ENCODE measurements around the gene RORB.
"Not testable (repeated sequence)": the region's sequence is repeated elsewhere in the genome, so short reads cannot be mapped to it uniquely, and the experiment has no call there.

Gene RORB

GRCh38 chr9:74517188-74517587 lies 20.1 kb downstream of the RORB start:
- no peak for DNase-seq

GRCh38 chr9:74519419-74519818 lies 22.3 kb downstream of the RORB start:
- no peak for DNase-seq

DNA sequence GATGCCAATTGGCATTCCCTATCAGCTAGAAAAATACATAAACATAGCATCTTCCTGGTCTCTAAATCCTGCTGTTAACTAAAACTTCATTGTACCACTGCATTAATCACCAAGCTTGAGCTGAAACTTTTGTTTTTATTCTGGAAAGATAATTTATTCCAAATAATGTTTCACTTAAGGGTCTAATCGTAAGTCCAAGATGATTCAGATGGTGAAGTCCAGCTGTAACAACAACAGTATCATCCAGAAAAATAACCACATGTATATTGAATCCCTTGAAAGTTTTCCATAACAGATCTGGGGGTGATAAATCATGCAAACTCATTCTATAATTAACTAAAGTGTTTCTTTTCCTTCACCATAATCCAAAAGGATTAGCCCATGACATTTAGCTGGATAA lies 23.9 kb downstream of the RORB start:
- no peak for DNase-seq

- DNase-seq, result no peak
These were observed 27.2 kb downstream of the RORB start for GRCh38 chr9:74524289-74524688.

DNA sequence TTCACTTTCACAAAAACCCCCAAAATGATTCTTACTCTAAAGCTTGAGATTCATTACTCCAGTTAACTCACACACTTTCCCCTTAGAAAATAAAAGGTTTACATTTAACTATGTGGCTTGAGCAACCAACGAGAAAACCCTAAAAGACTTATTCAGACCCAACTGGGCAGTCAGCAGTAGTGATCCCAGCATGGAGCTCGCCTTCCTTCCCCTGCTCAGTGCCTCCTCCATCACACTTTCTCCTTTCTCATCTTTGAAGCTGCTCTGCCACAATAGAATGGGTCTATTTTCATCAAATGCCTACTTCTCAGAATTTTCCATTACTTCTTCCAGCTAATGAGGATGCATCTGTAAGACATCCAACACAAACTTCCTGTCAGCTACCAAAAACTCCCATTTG lies 29.1 kb downstream of the RORB start:
- DNase-seq, result no peak

DNA sequence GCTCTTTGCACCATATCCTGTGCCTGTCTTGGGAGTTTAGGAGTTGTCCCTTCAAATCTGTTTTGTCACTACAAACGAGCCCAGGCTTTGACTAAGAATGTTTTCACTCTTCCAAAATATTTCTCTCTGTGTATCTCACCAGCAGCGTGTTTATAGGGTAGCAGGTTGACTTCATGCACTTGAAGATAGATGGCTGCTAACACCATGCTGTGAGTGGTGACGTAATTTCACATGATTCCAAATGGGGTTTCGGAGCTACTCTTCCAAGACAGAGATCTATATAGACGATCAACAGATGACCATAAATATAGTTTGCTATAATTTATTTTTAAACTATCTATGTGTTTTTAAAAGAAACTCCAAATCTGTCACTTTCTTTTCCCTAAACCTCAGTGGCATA lies 30.6 kb downstream of the RORB start:
- no peak for DNase-seq

- no peak for DNase-seq
These were observed 31.1 kb downstream of the RORB start for GRCh38 chr9:74528207-74528606.

GRCh38 chr9:74530458-74530857 lies 33.3 kb downstream of the RORB start:
- not testable (repeated sequence) for DNase-seq

GRCh38 chr9:74533253-74533652 lies 36.1 kb downstream of the RORB start:
- no peak for DNase-seq

GRCh38 chr9:74534841-74535240 lies 37.7 kb downstream of the RORB start:
- no peak for DNase-seq

- no peak for DNase-seq
These were observed 46.0 kb downstream of the RORB start for GRCh38 chr9:74543145-74543544.

DNA sequence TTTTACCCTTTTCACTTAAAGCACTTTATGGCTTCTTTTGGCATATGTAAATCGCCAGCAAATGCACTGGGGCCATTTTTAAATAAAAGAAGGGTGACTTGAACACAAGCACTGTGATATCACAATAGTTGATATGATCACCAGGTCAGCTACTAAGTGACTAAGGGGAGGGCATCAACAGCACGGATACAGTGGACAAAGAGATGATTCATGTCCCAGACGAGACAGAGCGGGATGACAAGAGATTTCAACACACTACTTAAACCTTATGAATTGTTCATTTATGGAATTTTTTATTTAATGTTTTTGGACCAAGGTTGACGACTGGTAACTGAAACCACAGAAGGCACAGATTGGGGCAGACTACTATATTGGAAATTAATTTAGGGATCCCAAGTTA lies 54.1 kb downstream of the RORB start:
- DNase-seq, result no peak

DNA sequence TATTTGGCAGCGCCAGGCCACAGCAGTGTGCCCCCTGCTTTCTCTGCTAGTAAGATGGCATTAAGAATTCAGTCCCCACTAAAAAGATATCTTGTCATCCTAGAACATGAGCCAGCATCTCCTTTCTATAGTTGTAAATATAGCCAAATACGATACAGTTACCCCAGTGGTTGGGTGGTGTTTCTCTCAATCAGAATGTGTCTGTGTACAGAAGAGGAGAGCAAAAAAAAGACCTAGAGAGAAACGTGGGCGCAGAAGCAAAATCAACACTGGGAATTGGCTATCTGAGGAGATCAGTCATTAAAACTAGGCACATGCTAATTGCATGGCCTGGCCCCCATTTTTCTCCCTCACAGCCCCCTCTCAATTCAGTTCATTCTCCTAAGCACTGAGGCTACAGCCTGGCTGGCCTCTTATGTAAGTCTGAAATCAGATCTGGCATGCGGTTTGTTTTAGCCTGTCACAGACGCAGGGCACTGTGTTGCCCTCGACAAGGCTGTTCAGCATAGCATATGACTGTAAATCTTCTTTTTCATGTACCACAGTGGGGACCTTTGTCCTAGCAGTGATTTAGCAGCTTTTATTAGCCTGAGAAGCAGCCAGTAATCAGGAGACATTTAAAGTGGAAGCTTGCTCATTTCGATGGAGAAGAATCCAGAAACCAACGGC lies 57.8 kb downstream of the RORB start:
- no peak for DNase-seq

- no peak for DNase-seq
These were observed 58.4 kb downstream of the RORB start for GRCh38 chr9:74555565-74555964.

- DNase-seq, result no peak
These were observed 59.5 kb downstream of the RORB start for GRCh38 chr9:74556685-74557084.

GRCh38 chr9:74557571-74557970 lies 60.4 kb downstream of the RORB start:
- DNase-seq, result no peak

DNA sequence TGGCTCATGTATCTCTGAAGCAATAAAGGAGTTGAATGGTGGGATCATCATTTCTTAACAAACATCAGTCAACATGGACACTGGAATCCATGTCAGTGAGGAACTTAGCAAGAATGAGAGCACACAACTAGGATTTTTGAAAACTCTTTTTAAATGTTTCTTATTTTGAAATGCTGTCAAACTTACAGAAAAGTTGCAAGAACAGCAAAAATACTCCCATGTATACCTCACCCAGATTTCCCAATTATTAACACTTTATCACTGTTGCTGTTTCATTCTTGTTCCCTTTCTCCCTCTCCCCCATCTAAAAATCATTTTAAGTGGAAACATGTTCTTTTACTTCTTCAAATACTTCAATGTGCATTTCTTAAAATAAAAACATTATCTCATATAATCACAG lies 65.5 kb downstream of the RORB start:
- no peak for DNase-seq

GRCh38 chr9:74570879-74571512 lies 73.9 kb downstream of the RORB start:
- DNase-seq, result no peak

- no peak for DNase-seq
These were observed 76.6 kb downstream of the RORB start for GRCh38 chr9:74573640-74574191.

GRCh38 chr9:74576176-74576575 lies 79.0 kb downstream of the RORB start:
- DNase-seq, result no peak

GRCh38 chr9:74577956-74578355 lies 80.8 kb downstream of the RORB start:
- no peak for DNase-seq

DNA sequence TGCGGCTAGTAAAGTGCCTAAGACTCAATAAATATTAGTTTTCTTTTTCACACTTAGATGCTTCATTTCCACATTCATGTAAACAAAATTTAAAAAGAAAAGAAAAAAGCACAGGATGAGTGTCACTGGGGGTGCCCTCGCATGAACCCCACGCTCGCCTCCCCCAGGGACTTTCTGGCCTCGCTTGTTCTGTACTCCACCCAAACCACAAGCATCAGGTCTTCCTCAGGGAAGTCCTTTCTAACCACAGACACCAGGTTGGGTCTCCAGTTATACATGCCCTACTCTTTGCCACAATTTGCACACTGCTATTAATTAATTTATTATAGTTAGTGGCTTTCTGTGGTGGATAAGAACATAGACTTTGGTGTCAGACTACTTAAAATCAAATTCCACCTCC lies 92.4 kb downstream of the RORB start:
- no peak for DNase-seq

DNA sequence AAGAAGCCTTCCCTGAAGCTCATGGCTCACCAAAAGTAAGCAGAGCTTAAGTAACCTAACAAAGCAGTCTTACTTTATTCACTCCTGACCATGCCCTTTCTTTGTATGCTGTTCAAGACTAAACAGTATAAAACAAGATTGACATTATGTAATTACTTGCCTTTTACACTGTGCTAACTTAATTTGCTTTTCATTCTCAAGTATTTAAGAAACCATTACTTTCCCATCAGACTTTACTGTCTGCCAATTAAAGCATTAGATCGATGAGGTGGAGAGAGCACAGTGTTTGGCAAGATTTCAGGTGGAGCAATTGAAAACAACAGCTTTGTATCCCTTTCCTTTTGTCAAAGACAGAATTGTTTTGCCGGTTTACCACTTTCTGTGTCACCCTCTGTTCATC lies 98.2 kb downstream of the RORB start:
- no peak for DNase-seq

- no peak for DNase-seq
These were observed 101.7 kb downstream of the RORB start for GRCh38 chr9:74598874-74599273.
